Thyroid gland (tissue), 4 donors: ENCODE results near the gene CHST11. TPM values are rescaled to one million over a fixed set of nuclear protein-coding genes. Genes with fewer than 3 reads are reported as not detected.

ENCODE experiments used
- DNase-seq, 2 donors: peaks; one replicate each; pipeline ENCODE4 v3.0.0-alpha.2; 2019
- H3K27ac ChIP-seq, 3 donors: fragments of 200-600 bp; sonication (generic); 1 replicate in 2 of 3; 2 replicates in 1 of 3; pipeline ENCODE4 v1.5.1; 2016 to 2019; ENCODE audit warnings: mild to moderate bottlenecking in 1 of 3, moderate library complexity in 1 of 3
- H3K27me3 ChIP-seq: fragments of 200-600 bp; sonication (generic); one replicate; pipeline ENCODE4 v1.5.1; 2019
- H3K36me3 ChIP-seq, 2 donors: fragments of 200-600 bp; sonication (generic); one replicate each; pipeline ENCODE4 v1.5.1; 2016 to 2019
- H3K4me1 ChIP-seq, 2 donors: fragments of 200-600 bp; sonication (generic); one replicate each; pipeline ENCODE4 v1.5.1; 2017 to 2019
- H3K4me3 ChIP-seq, 3 donors: fragments of 200-600 bp; sonication (generic); replicated peaks in 1 of 3; 1 replicate in 2 of 3; 2 replicates in 1 of 3; pipeline ENCODE4 v1.5.1; 2016; ENCODE audit warnings: mild to moderate bottlenecking in 1 of 3
- H3K9me3 ChIP-seq: fragments of 200-600 bp; sonication (generic); one replicate; pipeline ENCODE4 v1.5.1; 2017
- POLR2A ChIP-seq, 2 donors: fragments of 450-650 bp; IDR thresholded peaks; one replicate each; pipeline ENCODE4 v1.6.1; 2017; ENCODE audit warnings: antibody characterized with exemption in 2 of 2, mild to moderate bottlenecking in 2 of 2, moderate library complexity in 1 of 2
- WGBS, 2 donors: methylation state at CpG; one replicate each; pipeline ENCODE4 v1.1.5; 2017; 5-methylcytosine and 5-hydroxymethylcytosine counted together
- intact Hi-C: fragments of 100-400 bp; cut with DNase I; formaldehyde crosslinking; loops from one replicate; pipeline ENCODE4 v1.15.1; 2023
- total RNA-seq, 4 donors: library from RNA; depleted of rRNA; stranded (reverse); fragments of >200 nt; gene quantifications; one replicate each; pipeline ENCODE4 v1.2.3, GENCODE V29; 2016
- TF ChIP-seq, protein P1 (sequence below), 6 experiments: fragments of 200-600 bp in 3 of 6; fragments of 450-650 bp in 3 of 6; sonication (generic) in 3 of 6; IDR thresholded peaks; one replicate each; pipeline ENCODE4 v1.5.1; 2016 to 2019; ENCODE audit warnings: antibody characterized with exemption in 6 of 6, mild to moderate bottlenecking in 2 of 6, inconsistent platforms in 1 of 6, moderate library complexity in 1 of 6

CHST11 gene
- total RNA-seq, 4 donors from 2014 or later, result 6.9 to 11.6 (median 8.0) TPM

DNA sequence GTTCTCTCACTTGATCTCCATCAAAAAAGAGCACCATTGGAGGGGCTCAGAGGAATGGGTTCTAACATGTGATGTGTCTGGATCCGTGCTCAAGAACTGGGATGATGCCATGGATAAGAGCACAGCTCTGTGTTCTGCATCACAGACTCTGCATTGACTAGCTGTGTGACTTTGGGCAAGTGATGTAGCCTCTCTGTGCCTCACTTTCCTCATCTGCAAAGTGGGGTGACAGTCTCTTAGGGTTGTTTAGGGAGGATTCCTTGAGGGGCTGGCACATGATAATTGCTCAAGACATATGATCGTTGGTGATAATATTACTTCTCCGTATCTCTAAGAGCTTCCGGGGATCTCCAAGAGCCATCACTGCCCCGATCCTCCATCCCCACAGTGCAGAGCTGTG, 202.3 kb downstream of the CHST11 start:
- no peak overlapping the region for H3K4me3 ChIP-seq

DNA sequence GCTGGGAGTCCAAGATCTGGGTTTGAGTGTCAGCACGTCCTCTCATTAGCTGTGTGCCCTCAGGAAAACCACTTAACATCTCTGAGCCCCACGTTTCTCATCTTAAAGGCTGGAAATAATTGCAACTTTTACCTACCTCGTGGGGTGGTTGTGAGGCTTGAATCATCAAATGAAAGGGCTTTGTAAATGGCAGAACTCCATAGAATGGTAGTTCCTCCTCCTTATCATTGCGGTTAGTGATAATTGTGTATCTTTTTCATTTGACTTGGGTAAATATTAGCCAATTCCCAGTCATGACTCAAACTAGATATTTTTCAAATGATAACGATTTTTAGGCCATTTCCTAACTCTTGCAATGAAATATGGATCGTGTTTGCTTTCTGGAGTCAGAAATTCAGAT, 205.5 kb downstream of the CHST11 start:
- Histone ChIP-seq H3K4me1 (no peaks in the 10 kb centered on the region), H3K27me3 (no peaks in the 10 kb centered on the region), H3K36me3 (no peaks in the 10 kb centered on the region), H3K27ac (no peak overlapping the region), H3K4me3 (no peak overlapping the region), H3K9me3 (no peaks in the 10 kb centered on the region)
- TF ChIP-seq, protein P1, sequence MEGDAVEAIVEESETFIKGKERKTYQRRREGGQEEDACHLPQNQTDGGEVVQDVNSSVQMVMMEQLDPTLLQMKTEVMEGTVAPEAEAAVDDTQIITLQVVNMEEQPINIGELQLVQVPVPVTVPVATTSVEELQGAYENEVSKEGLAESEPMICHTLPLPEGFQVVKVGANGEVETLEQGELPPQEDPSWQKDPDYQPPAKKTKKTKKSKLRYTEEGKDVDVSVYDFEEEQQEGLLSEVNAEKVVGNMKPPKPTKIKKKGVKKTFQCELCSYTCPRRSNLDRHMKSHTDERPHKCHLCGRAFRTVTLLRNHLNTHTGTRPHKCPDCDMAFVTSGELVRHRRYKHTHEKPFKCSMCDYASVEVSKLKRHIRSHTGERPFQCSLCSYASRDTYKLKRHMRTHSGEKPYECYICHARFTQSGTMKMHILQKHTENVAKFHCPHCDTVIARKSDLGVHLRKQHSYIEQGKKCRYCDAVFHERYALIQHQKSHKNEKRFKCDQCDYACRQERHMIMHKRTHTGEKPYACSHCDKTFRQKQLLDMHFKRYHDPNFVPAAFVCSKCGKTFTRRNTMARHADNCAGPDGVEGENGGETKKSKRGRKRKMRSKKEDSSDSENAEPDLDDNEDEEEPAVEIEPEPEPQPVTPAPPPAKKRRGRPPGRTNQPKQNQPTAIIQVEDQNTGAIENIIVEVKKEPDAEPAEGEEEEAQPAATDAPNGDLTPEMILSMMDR (IDR thresholded peaks at IDR 0.05), result no peak
- TF ChIP-seq POLR2A (IDR thresholded peaks at IDR 0.05), result no peak
- intact Hi-C loops, result no loop called here
- DNase-seq, result no peak
- 80 to 82% methylated on average over 6 of the region's 6 CpGs for WGBS, 2 donors

More for the DNA sequence above, 202.3 kb downstream of the CHST11 start:
- no peak for DNase-seq
- 97 to 98% methylated on average over 5 of the region's 5 CpGs for WGBS, 2 donors
- intact Hi-C loops, result no loop called here
- no peaks in the 10 kb centered on the region for H3K4me1 ChIP-seq
- H3K36me3 ChIP-seq, result no peaks in the 10 kb centered on the region
- H3K27me3 ChIP-seq, result no peaks in the 10 kb centered on the region
- H3K27ac ChIP-seq, result no peak overlapping the region
- no peaks in the 10 kb centered on the region for H3K9me3 ChIP-seq
- TF ChIP-seq, protein P1 (IDR thresholded peaks at IDR 0.05), result no peak
- TF ChIP-seq POLR2A (IDR thresholded peaks at IDR 0.05), result no peak

DNA sequence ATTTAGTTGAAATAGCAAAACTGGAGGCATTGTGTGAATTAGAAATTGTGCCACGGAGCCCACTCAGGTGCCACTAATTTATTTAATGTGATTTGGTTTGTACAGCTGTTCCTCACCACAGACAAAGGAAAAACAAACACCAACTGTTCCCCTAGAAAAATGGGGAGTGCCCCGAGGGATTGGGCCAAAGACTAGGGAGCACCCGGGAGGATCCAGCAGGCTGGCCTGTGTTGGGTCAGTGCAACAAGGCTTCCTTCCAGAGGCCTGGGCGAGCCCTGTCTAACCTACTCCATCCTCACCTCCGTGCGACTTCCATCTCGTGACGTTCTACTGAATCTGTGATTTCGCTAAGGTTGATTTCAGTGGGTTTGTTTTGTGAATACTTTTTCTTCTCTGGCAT, 206.2 kb downstream of the CHST11 start:
- WGBS, 2 donors, result 97 to 98% methylated on average over 9 of the region's 9 CpGs
- peaks cover 0 to under 1% of the 10 kb centered on the region in 2 donors for H3K4me1 ChIP-seq
- no peak for TF ChIP-seq POLR2A (IDR thresholded peaks at IDR 0.05)
- TF ChIP-seq, protein P1 (IDR thresholded peaks at IDR 0.05), result no peak
- no peak overlapping the region for H3K4me3 ChIP-seq
- H3K27me3 ChIP-seq, result no peaks in the 10 kb centered on the region
- H3K9me3 ChIP-seq, result no peaks in the 10 kb centered on the region
- DNase-seq, result no peak
- no peaks in the 10 kb centered on the region for H3K36me3 ChIP-seq
- no peak overlapping the region for H3K27ac ChIP-seq
- intact Hi-C loops, result no loop called here

DNA sequence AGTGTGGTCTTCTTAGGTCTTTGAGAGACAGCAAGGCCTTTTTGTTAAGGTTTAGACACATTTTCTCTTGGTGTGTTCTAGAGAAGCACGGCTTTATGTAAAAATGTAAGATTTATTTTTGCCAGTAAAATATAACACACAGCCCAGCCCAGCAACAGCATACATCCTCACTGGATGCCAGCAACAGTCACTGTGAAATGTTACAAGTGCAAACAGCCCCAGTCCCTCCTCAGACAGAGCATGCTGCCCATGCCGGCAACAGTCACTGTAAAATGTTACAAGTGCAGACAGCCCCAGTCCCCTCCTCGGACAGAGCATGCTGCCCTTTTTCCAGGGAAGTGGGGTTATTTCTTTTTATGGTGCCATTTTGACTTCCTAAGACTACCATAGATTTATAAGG, 207.6 kb downstream of the CHST11 start:
- Histone ChIP-seq H3K4me1 (peaks cover 9 to 15% of the 10 kb centered on the region in 2 donors), H3K36me3 (no peaks in the 10 kb centered on the region), H3K27me3 (no peaks in the 10 kb centered on the region), H3K9me3 (no peaks in the 10 kb centered on the region), H3K4me3 (no peak overlapping the region), H3K27ac (no peak overlapping the region)
- TF ChIP-seq, protein P1 (IDR thresholded peaks at IDR 0.05), result no peak
- TF ChIP-seq POLR2A (IDR thresholded peaks at IDR 0.05), result no peak
- DNase-seq, result no peak
- intact Hi-C loops, result no loop called here
- 61 to 99% methylated on average over 3 of the region's 3 CpGs for WGBS, 2 donors

DNA sequence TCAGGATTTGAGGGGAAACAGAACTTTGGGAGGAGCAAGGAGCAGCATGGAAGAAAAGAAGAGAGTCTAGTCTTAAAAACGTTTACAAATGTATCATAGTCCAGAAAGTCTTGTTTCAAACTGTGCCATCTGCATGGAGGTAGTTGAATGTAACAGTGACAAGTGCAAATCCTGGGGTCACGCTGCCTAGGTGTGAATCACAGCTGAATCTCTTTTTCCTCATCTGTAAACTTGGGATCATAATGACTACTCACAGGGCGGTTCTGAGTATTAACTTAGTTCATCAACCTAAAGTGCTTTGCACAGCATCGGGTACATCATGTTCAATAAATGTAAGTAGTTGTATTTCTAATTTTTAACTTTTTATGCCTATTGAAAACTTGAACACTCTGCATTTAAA, 208.5 kb downstream of the CHST11 start:
- no peaks in the 10 kb centered on the region for H3K36me3 ChIP-seq
- WGBS, 2 donors, result 86 to 90% methylated on average over 4 of the region's 4 CpGs
- no peak overlapping the region for H3K4me3 ChIP-seq
- no peak for DNase-seq
- intact Hi-C loops, result no loop called here
- H3K9me3 ChIP-seq, result no peaks in the 10 kb centered on the region
- H3K27ac ChIP-seq, result no peak overlapping the region
- peaks cover 15 to 24% of the 10 kb centered on the region in 2 donors for H3K4me1 ChIP-seq
- no peaks in the 10 kb centered on the region for H3K27me3 ChIP-seq
- TF ChIP-seq, protein P1 (IDR thresholded peaks at IDR 0.05), result no peak
- no peak for TF ChIP-seq POLR2A (IDR thresholded peaks at IDR 0.05)
